GM12874 (cell line): ENCODE data around the gene LMF1.

Experiments used
- CTCF ChIP-seq: IDR thresholded peaks from 2 replicates; pipeline ENCODE4 v1.5.1; 2011; ENCODE audit warnings: low read depth, mild to moderate bottlenecking, control low read depth, low read length, moderate library complexity; ENCODE audit not compliant: insufficient read depth

The LMF1 gene

DNA sequence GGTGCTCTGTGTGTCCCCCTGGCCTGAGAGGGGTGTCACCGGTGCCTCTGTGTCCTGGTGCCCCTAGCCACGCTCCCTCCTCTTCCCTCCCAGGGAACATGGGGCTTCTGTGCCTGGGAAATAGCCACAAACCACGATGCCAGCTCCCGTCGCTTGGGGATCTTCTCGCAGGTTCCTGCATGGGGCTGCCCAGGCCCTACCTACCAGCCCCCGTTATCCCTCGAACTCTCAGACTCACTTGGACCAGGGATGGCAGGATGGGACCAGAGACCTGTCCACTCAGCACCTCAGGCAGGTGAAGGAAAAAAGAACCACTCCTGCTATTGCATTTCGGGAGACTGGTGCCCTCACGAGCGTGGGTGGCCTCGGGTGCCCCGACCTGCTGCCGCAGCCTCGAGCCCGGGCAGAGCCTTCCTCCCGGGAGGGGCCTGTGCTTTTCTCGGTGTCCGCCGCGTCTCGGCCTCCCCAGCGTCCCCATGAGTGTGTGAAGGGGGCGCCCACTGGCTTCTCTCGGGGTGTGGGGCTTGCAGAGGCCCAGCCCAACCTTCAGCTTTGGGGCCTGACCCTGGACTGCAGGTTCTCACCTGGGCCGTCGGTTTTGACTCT, 129.2 kb downstream of the LMF1 start:
- TF ChIP-seq CTCF: no peak

GRCh38 chr16:840561-841454, 130.0 kb downstream of the LMF1 start:
- no peak for TF ChIP-seq CTCF

DNA sequence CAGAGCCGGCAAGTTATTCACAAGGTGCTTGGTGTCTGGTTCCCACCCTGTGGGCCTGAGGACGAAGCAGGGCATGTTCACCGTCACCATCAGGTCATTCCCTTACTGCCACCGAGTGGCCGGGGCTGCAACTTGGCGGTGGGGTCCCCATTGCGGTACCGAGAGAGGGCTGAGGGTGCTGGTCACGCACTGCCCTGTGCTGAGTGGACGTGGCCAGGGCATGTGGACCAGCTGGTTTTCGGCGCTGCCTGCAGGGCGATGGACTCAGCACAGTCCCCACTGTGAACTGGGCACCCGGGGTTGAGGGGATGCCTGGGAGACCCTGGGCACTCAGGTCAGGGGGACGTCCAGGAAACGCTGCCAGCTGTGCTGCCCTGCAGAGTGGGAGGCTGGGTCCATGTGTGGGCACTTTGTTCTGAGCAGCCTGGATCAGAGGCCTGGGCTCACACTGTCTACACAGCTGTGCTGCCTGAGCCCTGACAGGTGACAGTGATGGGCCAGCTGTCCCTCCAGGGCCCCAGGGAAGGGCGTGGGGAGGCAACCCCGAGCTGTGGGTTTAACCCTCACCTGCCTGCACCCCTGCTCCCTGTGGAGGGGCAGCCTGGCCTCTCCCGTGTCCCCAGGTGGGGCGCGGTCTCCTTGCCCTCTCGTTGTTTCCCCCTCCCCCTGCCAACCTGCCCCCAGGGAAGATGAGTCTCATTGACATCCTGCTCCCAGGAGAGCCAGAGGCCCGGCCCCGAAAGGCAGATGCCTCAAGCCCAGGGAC, 131.0 kb downstream of the LMF1 start:
- TF ChIP-seq CTCF: no peak

GRCh38 chr16:838741-839140, 132.0 kb downstream of the LMF1 start:
- no peak for TF ChIP-seq CTCF

GRCh38 chr16:836221-836620, 134.6 kb downstream of the LMF1 start:
- TF ChIP-seq CTCF: no peak

DNA sequence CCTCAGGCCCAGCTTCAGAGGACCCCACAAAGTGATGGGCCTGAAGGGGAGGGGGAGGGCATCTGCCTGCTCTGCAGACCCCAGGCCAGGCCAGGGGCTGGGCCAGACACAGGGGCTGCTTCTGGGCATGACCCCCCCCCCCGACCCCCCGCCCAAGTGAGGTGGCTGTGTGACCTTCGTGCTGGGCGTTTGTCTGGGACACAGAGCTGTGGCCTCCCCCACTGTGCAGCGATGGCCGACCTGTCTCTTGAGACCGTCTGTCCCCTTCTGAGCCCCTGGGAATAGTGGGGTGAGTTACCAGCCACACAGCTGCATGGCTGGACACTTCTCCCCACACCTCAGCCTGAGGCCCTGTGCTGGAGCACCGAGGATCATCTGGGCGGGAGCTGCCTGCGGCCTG, 135.4 kb downstream of the LMF1 start:
- no peak for TF ChIP-seq CTCF

DNA sequence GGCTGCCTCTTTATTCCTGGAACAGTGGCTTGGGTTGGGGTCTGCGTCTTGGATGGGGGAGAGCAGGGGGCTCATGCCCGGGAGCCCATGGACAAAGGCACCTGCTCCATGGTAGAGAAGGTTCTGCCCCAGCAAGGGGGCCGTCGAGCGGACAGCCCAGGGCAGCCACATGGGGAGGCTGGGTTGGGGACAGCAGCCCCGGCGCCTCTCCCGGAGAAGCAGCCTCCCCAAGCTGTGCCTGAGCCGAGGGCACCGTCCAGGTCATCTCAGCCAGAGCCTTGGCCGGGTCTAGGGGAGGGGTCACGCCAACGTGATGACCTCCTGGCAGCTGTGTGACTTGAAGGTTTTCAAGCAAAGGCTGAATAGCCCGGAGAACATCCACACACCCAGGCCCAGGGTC, 137.4 kb downstream of the LMF1 start:
- TF ChIP-seq CTCF: no peak
